H54 (cell line): ENCODE measurements around the gene MAST4.

Experiments used
- DNase-seq: peaks from one replicate; pipeline ENCODE4 v3.0.0; 2011; ENCODE audit warnings: low spot score, mixed read lengths; ENCODE audit not compliant: insufficient read length
- FAIRE-seq: peaks from 3 replicates; lab custom pipeline; 2011; peaks lifted over from hg19 to GRCh38; lab: Jason Lieb, UNC
- POLR2A ChIP-seq: IDR thresholded peaks from 2 replicates; pipeline ENCODE4 v1.6.1; 2011; ENCODE audit warnings: low read depth, mild to moderate bottlenecking, low read length

The MAST4 gene

GRCh38 chr5:67047160-67047559 lies 451.0 kb downstream of the MAST4 start:
- no peak for DNase-seq
- FAIRE-seq: no peak
- no peak for TF ChIP-seq POLR2A

- DNase-seq (no peak), FAIRE-seq (no peak)
- no peak for TF ChIP-seq POLR2A
Observed at GRCh38 chr5:67047616-67048015, 451.4 kb downstream of the MAST4 start.

DNA sequence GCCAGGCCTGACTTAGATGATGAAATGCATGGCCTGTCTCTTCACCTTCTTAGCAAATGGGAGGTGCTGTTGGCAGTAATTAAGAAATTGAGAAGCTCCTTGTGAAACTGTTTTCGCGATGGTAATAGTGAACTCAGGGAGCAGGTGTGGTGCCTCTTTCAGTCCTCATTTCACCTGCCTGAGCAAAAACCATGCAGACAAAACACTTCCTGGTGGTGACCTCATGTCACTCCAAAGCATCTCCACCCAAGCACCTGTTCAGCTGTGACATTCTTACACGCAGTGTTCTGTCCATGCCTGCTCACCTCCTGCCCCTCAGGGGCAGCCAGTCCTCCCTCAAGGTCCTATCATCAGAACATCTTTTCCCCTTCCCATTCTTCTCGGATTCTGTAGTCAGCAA lies 453.9 kb downstream of the MAST4 start:
- FAIRE-seq (no peak), DNase-seq (no peak)
- TF ChIP-seq POLR2A: no peak

DNA sequence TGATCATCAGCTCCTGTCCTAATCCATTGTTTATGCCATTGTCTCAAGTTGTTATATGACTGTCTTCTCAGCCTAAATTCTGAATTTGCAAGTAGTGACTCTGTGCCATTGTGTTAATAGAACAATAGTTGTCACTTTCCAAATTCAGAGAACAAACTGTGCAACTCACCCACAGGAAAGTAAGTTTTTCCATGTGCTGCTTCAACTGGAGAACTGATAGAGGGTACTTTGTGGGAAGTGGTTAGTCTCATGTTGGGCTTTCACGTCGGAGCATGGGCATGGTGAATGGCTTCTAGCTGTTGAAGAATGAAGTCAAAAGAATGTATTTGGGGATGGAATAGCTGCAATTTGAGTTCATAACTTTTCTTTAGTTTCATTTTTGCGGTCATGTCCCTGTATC lies 454.4 kb downstream of the MAST4 start:
- FAIRE-seq: no peak
- DNase-seq: no peak
- TF ChIP-seq POLR2A: no peak

GRCh38 chr5:67051164-67051563 lies 455.0 kb downstream of the MAST4 start:
- DNase-seq (no peak), FAIRE-seq (no peak)
- no peak for TF ChIP-seq POLR2A

GRCh38 chr5:67052034-67052433 lies 455.8 kb downstream of the MAST4 start:
- no peak for TF ChIP-seq POLR2A
- DNase-seq (no peak), FAIRE-seq (no peak)

DNA sequence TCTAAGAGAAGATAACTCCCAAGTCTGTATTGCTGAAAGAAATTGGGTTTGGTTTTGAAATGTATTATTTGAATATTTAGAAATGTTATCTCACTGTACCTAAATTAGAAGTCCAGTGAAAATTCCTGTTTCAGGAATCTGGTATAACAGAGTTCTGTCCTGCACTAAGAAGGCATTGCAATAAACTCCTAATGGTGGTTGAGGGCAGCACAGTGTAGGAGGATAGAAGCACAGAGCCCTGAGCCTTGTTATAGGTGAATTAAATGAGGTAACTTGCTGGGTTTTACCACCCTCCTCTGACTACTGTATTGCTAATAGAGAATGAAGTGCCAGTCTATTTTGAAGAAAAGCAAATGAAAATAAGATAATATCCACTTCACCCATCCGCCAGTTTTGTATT lies 457.0 kb downstream of the MAST4 start:
- no peak for DNase-seq
- FAIRE-seq: no peak
- no peak for TF ChIP-seq POLR2A

- FAIRE-seq: no peak
Observed at GRCh38 chr5:67058998-67059743, 463.0 kb downstream of the MAST4 start.

DNA sequence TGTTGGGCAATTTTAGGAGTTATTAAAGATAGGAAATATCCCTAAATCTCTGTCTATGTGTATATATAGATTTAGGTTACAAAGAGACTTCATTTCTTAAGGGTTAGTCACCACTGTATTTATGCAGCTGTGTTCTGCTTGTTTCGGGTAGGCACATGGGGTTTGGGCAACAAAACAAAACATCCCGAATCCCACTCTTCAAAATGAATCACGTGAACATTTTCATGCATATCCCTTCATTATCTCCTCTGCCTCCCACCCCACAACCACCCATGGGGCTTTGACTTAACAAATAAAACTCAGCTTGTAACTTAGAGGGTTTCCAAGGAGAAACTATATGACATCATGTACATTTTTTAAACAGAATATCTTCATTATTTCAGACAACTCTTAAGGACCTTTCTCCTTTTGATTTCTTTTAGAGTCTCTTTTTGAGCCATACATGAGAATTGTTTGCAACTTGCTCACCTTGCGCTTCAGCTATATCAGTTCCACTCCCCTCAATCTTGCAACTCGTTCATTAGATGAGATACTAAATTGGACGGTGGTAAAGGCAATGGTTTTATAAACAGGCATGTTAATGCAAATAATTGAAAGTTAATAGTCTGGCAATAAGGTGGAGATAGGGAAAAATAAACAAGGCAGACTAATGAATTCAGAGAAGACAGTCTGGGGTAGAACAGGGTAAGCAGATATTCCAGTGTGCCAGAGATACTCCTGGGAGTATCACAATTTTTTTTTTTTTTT lies 463.7 kb downstream of the MAST4 start:
- TF ChIP-seq POLR2A: no peak
- FAIRE-seq (no peak), DNase-seq (no peak)

More at GRCh38 chr5:67058998-67059743, 463.0 kb downstream of the MAST4 start:
- no peak for DNase-seq
- no peak for TF ChIP-seq POLR2A

DNA sequence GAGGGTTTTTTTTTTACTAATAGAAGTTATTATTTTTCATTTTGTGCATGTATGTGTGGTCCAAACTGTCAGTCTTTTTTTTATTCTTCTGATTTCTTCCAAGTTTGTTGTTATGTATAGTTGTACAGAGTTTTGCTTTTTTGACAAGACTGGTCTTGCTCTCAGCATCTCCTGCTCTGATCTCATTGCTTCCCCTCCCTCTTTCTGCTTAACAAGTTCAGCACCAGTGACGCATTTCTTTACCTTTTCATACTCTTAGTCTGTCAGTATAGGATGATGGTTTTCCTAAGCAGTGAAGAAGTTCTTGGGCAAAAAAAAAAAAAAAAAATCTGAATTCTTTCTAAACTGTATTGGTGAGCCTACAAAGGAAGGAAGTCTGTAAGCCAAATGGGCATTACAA lies 465.3 kb downstream of the MAST4 start:
- no peak for DNase-seq
- no peak for FAIRE-seq
- no peak for TF ChIP-seq POLR2A

GRCh38 chr5:67063055-67063454 lies 466.9 kb downstream of the MAST4 start:
- no peak for TF ChIP-seq POLR2A
- no peak for DNase-seq
- no peak for FAIRE-seq

- FAIRE-seq (no peak), DNase-seq (no peak)
- TF ChIP-seq POLR2A: no peak
Observed at GRCh38 chr5:67063791-67064190, 467.6 kb downstream of the MAST4 start.

DNA sequence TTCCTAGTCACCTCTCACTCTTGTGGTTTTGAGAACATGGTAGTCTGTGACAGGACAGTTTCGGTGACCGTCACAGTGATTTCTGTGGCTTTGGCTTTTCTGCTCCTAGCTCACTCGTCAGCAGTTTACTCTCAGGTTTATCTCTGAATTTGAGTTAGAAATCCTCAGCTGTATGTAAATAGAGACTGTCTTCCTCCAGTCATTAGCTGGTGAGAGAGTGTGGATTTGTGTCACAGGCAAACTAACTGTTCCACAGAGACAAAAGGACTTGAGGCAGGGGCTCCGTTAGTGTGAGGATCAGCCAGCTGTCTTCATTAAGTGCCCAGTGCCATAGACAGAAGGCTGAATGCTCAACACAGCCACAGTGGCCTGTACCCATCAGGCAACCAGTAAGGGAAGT lies 469.0 kb downstream of the MAST4 start:
- no peak for TF ChIP-seq POLR2A
- no peak for DNase-seq

GRCh38 chr5:67065696-67066095 lies 469.5 kb downstream of the MAST4 start:
- no peak for TF ChIP-seq POLR2A
- FAIRE-seq: no peak
- no peak for DNase-seq

More for the DNA sequence above, 469.0 kb downstream of the MAST4 start:
- no peak for FAIRE-seq

- FAIRE-seq (no peak), DNase-seq (no peak)
- no peak for TF ChIP-seq POLR2A
Observed at GRCh38 chr5:67066815-67067214, 470.6 kb downstream of the MAST4 start.
